ENCODE data around the gene FNDC1. TPM values are rescaled to one million over a fixed set of nuclear protein-coding genes. Genes with fewer than 3 reads are reported as not detected.

The FNDC1 gene
- total RNA-seq (2016; rRNA removed; fragmentation: Illumina TruSeq; extraction: Trizol) (not detected in 2 replicates), polyA plus RNA-seq (2011; rRNA removed) (not detected in 2 replicates), polyA minus RNA-seq (2011; rRNA and poly(A)+ RNA removed; ENCODE audit: low replicate concordance) (not detected in 2 replicates), Bru-seq, nascent RNA (not detected), BruChase-seq, experiment 1, labeled RNA remaining after a 6-hour chase (not detected), BruChase-seq, experiment 2, labeled RNA remaining after a 2-hour chase (not detected)
- total RNA-seq (2016; cell fraction: cytosol; rRNA removed; fragmentation: Illumina TruSeq; extraction: Trizol; ENCODE audit: low read depth): not detected in 2 replicates
- not detected in 2 replicates for total RNA-seq (2016; cell fraction: insoluble cytoplasmic fraction; rRNA removed; fragmentation: Illumina TruSeq; extraction: Trizol)
- total RNA-seq (2016; cell fraction: membrane; rRNA removed; fragmentation: Illumina TruSeq; extraction: Trizol): not detected in 2 replicates
- not detected in 2 replicates for total RNA-seq (2016; cell fraction: nucleus; rRNA removed; fragmentation: Illumina TruSeq; extraction: Trizol)
- polyA plus RNA-seq (2011; cell fraction: cytosol; rRNA removed): not detected in 2 replicates
- not detected in 2 replicates for polyA plus RNA-seq (2011; cell fraction: nucleus; rRNA removed)
- not detected in 2 replicates for polyA plus RNA-seq (2012)
- not detected in 2 replicates for polyA plus RNA-seq (2016; cell fraction: cytosol; fragmentation: Illumina TruSeq; extraction: Trizol; ENCODE audit: low read depth)
- polyA plus RNA-seq (2016; cell fraction: insoluble cytoplasmic fraction; fragmentation: Illumina TruSeq; extraction: Trizol; ENCODE audit: low read depth): not detected in 2 replicates
- not detected in 2 replicates for polyA plus RNA-seq (2016; cell fraction: membrane; fragmentation: Illumina TruSeq; extraction: Trizol; ENCODE audit: low read depth)
- not detected in 2 replicates for polyA plus RNA-seq (2016; cell fraction: nucleus; fragmentation: Illumina TruSeq; extraction: Trizol; ENCODE audit: insufficient read depth, low read depth)
- polyA minus RNA-seq (2011; cell fraction: cytosol; rRNA and poly(A)+ RNA removed): not detected in 2 replicates
- polyA minus RNA-seq (2011; cell fraction: nucleus; rRNA and poly(A)+ RNA removed): not detected in 2 replicates
- long read RNA-seq, experiment 1: 0 reads
- long read RNA-seq, experiment 2: 0 reads

DNA sequence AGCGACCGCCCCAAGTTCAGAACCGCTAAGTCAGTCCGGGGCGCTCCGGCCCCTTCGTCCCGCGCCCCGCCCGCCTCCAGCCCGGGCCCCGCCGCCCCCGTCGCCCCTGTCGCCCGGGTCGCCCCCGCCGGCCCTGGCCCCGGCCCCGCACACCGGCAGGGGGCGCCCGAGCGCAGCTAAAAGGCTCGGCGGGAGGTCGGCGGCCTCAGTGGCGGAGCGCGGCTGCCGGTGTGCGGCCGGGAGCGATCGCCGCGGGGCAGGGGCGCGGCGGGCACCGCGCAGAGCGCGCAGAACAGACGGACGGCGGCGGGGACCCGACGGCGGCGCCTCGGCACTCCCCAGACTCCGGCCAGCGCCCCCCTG lies at the start of gene FNDC1:
Gene FNDC1, plus strand, starts transcription at position 208 of the 363 bp plus-strand sequence. CDS start 197 bp downstream, outside the sequence.
- intact Hi-C loops (cut with micrococcal nuclease; ENCODE audit: unreplicated experiment) (no loop called here), in situ Hi-C loops (cut with HindIII; ENCODE audit: extremely low pct_ligation_motif_present, low pct_unique_long_range_greater_than_20kb) (no loop called here)
- Histone ChIP-seq H3K27ac (ENCODE audit: extremely low read length, insufficient read depth, low read length) (no peak within 1 kb of the TSS), H3K9me3 (ENCODE audit: low read length) (no peaks in the 10 kb centered on the region), H3K27me3 (ENCODE audit: control insufficient read depth in 1 of 2, insufficient read depth in 2 of 2, low read length in 2 of 2) (peaks cover 1 to 58% of the 10 kb centered on the region in 2 experiments; a peak in 3 of 5 replicates), H3K79me2 (ENCODE audit: insufficient read depth, low read length) (no peaks in the 10 kb centered on the region), H3K4me2 (ENCODE audit: low read depth, low read length) (no peak within 1 kb of the TSS), H2AFZ (ENCODE audit: low read length) (no peak within 1 kb of the TSS), H3K4me3 (replicated peaks in 1 of 3; ENCODE audit: insufficient read depth in 1 of 3, low read depth in 2 of 3, low read length in 3 of 3) (no peak within 1 kb of the TSS; a peak in 1 of 6 replicates), H3K4me1 (ENCODE audit: insufficient read depth, low read length) (no peaks in the 10 kb centered on the region), H3K9ac (ENCODE audit: insufficient read depth, low read depth, low read length) (no peak within 1 kb of the TSS), H3K36me3 (replicated peaks in 1 of 2; ENCODE audit: control insufficient read depth in 1 of 2, insufficient read depth in 2 of 2, low read length in 2 of 2) (no peaks in the 10 kb centered on the region), H4K20me1 (ENCODE audit: insufficient read depth, low read length) (no peaks in the 10 kb centered on the region)
- DNase-seq (ENCODE audit: low spot score) (no peak), ATAC-seq (no peak), FAIRE-seq (no peak)
- TF ChIP-seq HHEX (CRISPR knock-in tag; IDR thresholded peaks at IDR 0.05) (no peak), RNF2 (conservative IDR thresholded peaks at IDR 0.05; ENCODE audit: low read depth) (no peak), ZNF225 (CRISPR knock-in tag; IDR thresholded peaks at IDR 0.05) (no peak), SIN3B (IDR thresholded peaks at IDR 0.05; ENCODE audit: low read length) (no peak), SRSF9 (IDR thresholded peaks at IDR 0.05; ENCODE audit: borderline replicate concordance, insufficient read depth, low read depth, low read length, poor library complexity, severe bottlenecking) (no peak), THAP11 (CRISPR knock-in tag; IDR thresholded peaks at IDR 0.05) (no peak), ZNF552 (CRISPR knock-in tag; IDR thresholded peaks at IDR 0.05; ENCODE audit: borderline replicate concordance) (no peak), ZNF329 (CRISPR knock-in tag; IDR thresholded peaks at IDR 0.05; ENCODE audit: low read depth) (no peak)
- TF ChIP-seq, protein P1, sequence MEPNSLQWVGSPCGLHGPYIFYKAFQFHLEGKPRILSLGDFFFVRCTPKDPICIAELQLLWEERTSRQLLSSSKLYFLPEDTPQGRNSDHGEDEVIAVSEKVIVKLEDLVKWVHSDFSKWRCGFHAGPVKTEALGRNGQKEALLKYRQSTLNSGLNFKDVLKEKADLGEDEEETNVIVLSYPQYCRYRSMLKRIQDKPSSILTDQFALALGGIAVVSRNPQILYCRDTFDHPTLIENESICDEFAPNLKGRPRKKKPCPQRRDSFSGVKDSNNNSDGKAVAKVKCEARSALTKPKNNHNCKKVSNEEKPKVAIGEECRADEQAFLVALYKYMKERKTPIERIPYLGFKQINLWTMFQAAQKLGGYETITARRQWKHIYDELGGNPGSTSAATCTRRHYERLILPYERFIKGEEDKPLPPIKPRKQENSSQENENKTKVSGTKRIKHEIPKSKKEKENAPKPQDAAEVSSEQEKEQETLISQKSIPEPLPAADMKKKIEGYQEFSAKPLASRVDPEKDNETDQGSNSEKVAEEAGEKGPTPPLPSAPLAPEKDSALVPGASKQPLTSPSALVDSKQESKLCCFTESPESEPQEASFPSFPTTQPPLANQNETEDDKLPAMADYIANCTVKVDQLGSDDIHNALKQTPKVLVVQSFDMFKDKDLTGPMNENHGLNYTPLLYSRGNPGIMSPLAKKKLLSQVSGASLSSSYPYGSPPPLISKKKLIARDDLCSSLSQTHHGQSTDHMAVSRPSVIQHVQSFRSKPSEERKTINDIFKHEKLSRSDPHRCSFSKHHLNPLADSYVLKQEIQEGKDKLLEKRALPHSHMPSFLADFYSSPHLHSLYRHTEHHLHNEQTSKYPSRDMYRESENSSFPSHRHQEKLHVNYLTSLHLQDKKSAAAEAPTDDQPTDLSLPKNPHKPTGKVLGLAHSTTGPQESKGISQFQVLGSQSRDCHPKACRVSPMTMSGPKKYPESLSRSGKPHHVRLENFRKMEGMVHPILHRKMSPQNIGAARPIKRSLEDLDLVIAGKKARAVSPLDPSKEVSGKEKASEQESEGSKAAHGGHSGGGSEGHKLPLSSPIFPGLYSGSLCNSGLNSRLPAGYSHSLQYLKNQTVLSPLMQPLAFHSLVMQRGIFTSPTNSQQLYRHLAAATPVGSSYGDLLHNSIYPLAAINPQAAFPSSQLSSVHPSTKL (CRISPR knock-in tag; IDR thresholded peaks at IDR 0.05): no peak
- BruUV-seq (replicated peaks): no TSS peak
- POLR2A ChIA-PET: no interaction called here
- CTCF ChIA-PET (ENCODE audit: low intra/inter-chr PET ratio, low total read pairs): no interaction called here
- WGBS (ENCODE audit: low lambda C conversion rate): 70% methylated on average over 51 of the region's 59 CpGs
